HEK293 (cell line): ENCODE results near the gene DUOX1.

Source experiments
- BCL11A ChIP-seq: fragments of 450-650 bp; formaldehyde crosslinking; IDR thresholded peaks from 2 replicates; pipeline ENCODE4 v1.5.1; 2016; ENCODE audit warnings: low read depth, missing biosample characterization, missing genetic modification characterization
- CTCF ChIP-seq: fragments of 450-650 bp; formaldehyde crosslinking; IDR thresholded peaks from 2 replicates; pipeline ENCODE4 v1.5.1; 2016; ENCODE audit warnings: missing biosample characterization, missing genetic modification characterization
- REST ChIP-seq: fragments of 450-650 bp; formaldehyde crosslinking; IDR thresholded peaks from 2 replicates; pipeline ENCODE4 v1.5.1; 2016; ENCODE audit warnings: missing biosample characterization, missing genetic modification characterization
- ZBTB49 ChIP-seq: fragments of 450-650 bp; formaldehyde crosslinking; IDR thresholded peaks from 2 replicates; pipeline ENCODE4 v1.5.1; 2016; ENCODE audit warnings: missing biosample characterization, missing genetic modification characterization, low read depth
- ZNF184 ChIP-seq: fragments of 450-650 bp; IDR thresholded peaks from 2 replicates; pipeline ENCODE4 v1.5.1; 2018; ENCODE audit warnings: missing biosample characterization, mild to moderate bottlenecking, missing genetic modification characterization
- ZNF610 ChIP-seq: fragments of 450-650 bp; formaldehyde crosslinking; IDR thresholded peaks from 2 replicates; pipeline ENCODE4 v1.5.1; 2016; ENCODE audit warnings: missing biosample characterization, missing genetic modification characterization, borderline replicate concordance
- ZNF670 ChIP-seq: fragments of 450-650 bp; formaldehyde crosslinking; IDR thresholded peaks from 2 replicates; pipeline ENCODE4 v1.5.1; 2016; ENCODE audit warnings: missing biosample characterization, missing genetic modification characterization, low read depth

DNA sequence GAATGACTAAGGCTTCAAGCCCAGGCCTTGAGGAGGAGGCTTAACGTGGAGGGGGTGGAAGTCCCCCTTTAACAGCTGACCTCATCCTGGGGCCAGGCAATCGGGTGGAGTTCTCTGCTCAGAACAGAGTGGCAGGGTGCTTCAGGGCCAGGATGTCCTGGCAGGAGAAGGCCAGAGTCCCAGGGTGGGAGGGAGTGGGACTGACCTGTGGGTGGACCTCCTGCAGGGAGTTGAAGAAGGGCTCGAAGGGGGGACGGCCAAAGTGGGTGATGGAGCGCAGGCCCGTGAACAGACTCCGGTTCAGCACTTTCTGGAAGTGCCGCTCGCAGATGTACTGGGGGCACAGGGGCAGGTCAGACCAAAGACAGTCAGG is 35.5 kb upstream of the DUOX1 start:
- TF ChIP-seq REST (tag by site-specific recombination) (no peak), ZNF184 (tag by site-specific recombination) (no peak), ZBTB49 (tag by site-specific recombination) (no peak), BCL11A (tag by site-specific recombination) (no peak), ZNF670 (tag by site-specific recombination) (no peak), CTCF (tag by site-specific recombination) (no peak), ZNF610 (tag by site-specific recombination) (no peak)
